H4 (cell line): ENCODE measurements around the gene NPAS3. TPM values are rescaled to one million over a fixed set of nuclear protein-coding genes. Genes with fewer than 3 reads are reported as not detected.
A peak's percentile ranks its signal among the peaks of the same experiment; 100 is the strongest.

Experiments used
- DNase-seq: peaks from one replicate; pipeline ENCODE4 v3.0.0-alpha.2; 2015; ENCODE audit warnings: low spot score
- total RNA-seq: library from RNA; depleted of rRNA; stranded (reverse); fragments of >200 nt; shearing (Covaris generic); gene quantifications from 2 replicates; pipeline ENCODE4 v1.2.3, GENCODE V29; 2014

NPAS3 gene
- total RNA-seq, 1 experiment from 2014 or later: 2.6 TPM

DNA sequence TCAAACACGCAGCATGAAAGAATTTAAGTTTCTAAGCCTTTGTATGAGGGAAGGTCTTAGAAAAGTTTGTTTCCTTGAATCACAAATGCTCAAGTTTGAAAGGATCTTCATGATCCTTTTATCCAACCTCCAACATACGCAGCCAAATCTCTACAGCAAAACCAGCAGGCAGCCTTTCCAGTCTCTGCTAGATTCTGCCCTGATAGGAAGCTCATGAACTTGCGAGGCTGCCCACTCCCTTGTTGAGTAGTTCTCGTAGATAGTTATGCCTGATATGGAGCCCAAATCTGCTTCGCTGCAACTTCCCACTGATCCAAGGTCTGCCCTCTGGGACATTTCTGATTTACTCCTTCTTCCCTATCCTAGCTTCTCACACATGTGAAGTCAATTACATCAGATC lies 739.3 kb downstream of the NPAS3 start:
- no peak for DNase-seq

DNA sequence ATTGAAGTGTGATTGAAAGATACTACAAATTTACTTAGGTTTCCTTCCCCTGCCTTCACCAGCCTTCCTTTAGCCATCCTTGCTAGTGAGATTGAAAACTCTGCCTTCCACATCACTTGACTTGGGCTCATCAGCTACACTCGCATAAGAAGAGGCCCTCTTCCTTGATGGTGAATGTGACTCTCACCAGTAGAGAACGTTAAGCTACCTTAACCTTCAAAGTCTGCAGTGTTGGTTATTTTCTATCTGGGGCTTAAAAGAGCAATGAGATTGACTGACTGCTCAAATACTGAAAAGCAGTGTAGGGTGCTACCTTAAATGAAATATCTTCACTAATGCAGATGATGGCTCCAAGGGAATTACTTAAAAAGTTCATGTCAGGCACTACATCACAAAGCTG lies 740.3 kb downstream of the NPAS3 start:
- no peak for DNase-seq

GRCh38 chr14:33679461-33680225 lies 741.0 kb downstream of the NPAS3 start:
- no peak for DNase-seq

- DNase-seq: no peak
Measured at GRCh38 chr14:33680873-33681272, 742.2 kb downstream of the NPAS3 start.

DNA sequence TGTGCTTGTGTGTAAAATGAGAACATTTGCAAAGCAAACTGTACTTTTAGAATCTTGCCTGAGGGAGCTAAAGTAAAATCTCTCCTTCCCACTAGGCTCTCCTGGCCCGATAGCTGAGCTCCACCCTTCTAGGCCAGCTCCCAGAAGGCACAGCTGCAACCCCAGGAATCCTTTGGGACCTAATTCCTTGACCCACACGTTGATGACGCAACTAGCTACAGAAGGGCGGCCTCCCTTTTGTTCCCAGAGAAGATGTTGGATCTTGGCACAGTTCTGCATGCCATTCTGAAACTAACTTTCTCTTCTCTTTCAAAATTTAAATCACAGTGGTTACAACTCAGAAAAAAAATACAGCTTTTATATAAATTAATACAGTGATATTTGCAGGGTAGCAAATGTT lies 744.1 kb downstream of the NPAS3 start:
- peak; percentile 83 for DNase-seq

- no peak for DNase-seq
Measured at GRCh38 chr14:33685026-33685425, 746.3 kb downstream of the NPAS3 start.

DNA sequence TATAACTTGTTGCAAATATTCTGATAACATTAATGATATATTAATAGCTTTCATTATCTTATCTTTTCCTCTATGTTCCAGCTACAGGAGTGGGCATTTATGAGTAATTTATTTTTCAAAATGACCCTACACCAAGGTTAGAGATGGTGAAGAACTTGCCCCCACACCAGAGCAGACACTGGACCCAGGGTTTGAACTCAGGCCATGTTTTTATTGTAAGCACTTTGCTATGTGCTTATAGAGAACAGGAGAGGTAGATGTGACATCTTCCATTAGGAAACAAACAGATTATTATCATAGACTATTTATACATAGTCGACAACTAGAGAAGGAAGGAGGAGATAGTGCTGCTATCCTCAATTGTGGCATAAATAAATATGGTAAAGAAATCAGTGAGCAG lies 747.0 kb downstream of the NPAS3 start:
- DNase-seq: no peak

DNA sequence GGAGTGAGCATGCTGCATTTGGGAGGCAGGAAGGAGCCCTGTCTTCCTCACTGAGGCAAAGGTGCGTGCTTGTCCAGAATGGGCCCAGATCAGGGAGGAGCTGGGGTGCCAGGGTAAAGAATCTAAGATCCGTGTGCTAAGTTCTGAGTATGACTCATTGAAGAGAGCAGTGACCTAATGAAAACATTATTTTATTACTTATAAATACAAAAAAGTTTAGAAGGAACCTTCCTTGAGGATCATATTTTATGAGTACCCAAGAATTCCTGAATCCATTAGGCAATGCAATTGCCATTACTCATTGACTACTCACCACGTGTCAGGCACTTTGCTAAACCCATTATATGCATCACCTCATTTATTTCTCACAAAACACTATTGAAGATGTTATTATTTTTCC lies 747.5 kb downstream of the NPAS3 start:
- no peak for DNase-seq

- DNase-seq: no peak
Measured at GRCh38 chr14:33686856-33687255, 748.2 kb downstream of the NPAS3 start.

DNA sequence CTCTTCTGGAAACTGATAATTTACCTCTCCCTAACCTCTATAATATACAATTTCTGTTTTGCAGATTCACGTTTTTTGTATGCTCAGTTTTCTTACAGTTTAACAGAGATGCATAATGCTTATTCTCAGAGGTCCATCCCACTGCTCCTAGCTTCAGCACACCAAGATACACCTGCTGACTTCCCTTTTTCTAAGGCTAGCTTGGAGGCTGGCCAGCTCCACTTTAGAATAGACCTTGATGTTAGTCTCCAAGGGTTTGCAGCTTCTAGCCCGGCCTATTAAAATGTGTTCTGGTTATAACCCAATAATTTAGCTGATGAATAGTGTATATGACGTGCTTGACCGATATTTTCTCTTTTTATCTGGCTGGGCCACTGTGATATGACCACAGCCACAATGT lies 751.0 kb downstream of the NPAS3 start:
- DNase-seq: no peak

GRCh38 chr14:33691907-33692306 lies 753.2 kb downstream of the NPAS3 start:
- DNase-seq: no peak

DNA sequence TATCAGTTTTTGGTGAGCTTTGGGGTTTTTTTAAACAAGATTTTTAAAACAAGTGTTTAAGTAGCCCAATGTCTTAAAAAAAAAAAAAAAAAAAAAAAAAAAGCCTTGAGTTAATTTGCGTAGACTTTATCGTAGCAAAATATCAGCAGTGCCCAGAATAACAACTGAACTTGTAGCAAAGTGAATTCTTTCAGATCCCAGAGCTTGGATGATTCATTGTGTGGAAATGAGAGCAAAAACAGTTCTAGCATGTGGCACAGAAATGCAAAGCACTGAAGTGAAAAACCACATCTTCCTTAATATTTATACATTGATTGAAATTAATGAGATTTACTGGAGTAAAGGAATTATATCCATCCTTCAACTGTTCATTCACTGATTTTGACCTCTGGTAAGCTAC lies 754.1 kb downstream of the NPAS3 start:
- DNase-seq: peak; percentile 68

GRCh38 chr14:33693237-33693636 lies 754.6 kb downstream of the NPAS3 start:
- DNase-seq: peak; percentile 59

GRCh38 chr14:33696165-33696564 lies 757.5 kb downstream of the NPAS3 start:
- no peak for DNase-seq

GRCh38 chr14:33699300-33699983 lies 760.8 kb downstream of the NPAS3 start:
- no peak for DNase-seq

DNA sequence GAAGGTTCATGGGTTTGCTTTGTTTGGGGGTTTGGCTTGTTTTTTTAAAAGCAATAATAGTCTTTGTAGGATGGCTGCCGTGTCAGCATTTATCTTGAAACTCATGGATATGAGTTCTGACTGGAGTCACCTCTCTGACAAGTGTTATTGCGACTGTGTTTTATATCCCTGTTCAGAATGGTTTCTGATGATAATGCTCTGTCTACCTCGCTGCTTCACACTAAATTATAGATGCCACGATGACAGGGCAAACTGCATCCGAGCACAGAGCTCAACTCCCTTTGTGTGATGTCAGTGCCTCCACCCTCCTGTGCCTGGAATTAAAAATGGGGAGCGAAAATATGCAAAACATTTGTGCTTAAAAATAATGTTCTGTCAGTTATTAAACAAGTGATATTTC lies 761.4 kb downstream of the NPAS3 start:
- DNase-seq: no peak

DNA sequence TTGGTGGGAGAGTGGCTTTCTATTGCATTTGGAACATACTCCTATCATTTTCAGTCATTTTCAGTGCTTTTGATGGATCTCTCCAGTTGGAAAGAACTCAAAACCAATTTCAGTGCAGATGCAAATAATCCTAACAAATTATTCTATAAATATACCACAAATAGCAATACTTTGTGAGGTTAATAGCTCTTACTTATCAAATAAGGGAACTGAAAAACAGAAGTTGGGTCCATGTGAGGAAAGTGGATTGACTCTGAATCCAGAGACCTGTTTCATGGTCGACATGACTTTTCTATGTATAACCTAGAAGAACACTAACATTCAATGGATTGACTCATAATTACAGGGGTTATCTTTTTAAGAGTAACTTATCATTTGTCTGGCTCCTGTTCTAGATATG lies 763.6 kb downstream of the NPAS3 start:
- DNase-seq: no peak

DNA sequence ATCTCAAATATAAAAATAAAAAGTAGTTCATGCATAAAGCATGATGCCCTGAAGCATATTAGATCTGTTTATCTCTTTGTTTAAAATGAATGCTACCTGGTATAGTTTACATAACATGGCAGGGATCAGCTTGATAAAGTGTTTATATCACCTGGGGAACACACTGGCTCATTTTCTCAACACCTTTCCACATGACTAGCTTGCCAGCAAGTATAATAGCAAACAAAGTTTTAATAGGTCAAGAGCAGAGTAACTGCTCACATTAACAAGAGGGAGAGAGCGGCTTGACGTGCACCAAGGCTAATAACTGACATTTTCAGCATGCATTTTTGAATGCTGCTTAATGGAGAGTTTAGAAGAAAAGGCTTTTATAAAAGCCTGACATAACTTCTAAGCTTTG lies 765.8 kb downstream of the NPAS3 start:
- DNase-seq: no peak

DNA sequence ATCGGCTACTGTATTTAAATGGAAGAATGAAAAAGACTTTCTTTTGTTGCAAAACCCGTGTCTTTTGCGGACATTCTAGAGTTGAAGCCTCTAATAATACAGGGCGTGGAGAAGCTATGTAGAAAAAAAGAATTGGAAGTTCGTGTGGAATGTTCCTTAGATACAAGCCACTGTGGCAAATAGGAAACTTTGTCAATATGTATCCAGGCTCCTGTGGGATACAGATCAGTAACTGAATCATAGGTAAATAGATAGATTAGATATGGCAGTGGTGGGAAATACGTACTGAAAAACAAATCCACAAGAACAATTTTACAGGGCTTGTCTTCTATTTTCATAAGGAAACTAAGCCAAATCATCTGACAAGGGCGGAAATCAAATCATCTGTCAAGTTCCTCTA lies 766.8 kb downstream of the NPAS3 start:
- DNase-seq: no peak

GRCh38 chr14:33707716-33708115 lies 769.0 kb downstream of the NPAS3 start:
- peak; percentile 44 for DNase-seq

DNA sequence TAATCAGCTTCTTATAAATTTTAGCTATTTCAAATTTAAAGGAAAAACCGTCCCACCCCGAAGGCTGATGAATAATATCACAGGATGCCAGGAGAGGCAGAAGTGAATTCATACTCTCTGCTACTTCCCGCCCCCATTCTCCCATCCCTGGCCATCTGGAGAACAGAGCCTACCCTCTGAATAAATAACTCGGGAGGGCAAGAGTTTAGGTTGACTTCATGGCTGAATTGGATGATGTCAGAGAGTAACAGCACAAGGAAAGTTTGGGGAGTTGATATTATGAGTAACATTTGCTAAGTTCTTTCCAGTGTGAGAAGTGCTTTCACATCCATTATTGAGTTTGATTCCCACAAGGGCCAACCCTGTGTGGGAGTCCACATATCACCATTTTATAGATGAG lies 770.6 kb downstream of the NPAS3 start:
- DNase-seq: no peak

GRCh38 chr14:33709711-33710110 lies 771.0 kb downstream of the NPAS3 start:
- DNase-seq: no peak

GRCh38 chr14:33710273-33710672 lies 771.6 kb downstream of the NPAS3 start:
- no peak for DNase-seq

- DNase-seq: no peak
Measured at GRCh38 chr14:33711194-33711593, 772.5 kb downstream of the NPAS3 start.
